GM08714 (cell line): ENCODE measurements around the gene BSN.

ENCODE experiments used
- H3K4me3 ChIP-seq: fragments of 200-500 bp; sonication (Bioruptor generic); 2 replicates; pipeline ENCODE4 v1.5.1; 2014; ENCODE audit warnings: mild to moderate bottlenecking, low read length, inconsistent platforms
- ZNF274 ChIP-seq: IDR thresholded peaks from 2 replicates; pipeline ENCODE4 v1.6.1; 2012; ENCODE audit warnings: mild to moderate bottlenecking, low read depth, low read length

The BSN gene

DNA sequence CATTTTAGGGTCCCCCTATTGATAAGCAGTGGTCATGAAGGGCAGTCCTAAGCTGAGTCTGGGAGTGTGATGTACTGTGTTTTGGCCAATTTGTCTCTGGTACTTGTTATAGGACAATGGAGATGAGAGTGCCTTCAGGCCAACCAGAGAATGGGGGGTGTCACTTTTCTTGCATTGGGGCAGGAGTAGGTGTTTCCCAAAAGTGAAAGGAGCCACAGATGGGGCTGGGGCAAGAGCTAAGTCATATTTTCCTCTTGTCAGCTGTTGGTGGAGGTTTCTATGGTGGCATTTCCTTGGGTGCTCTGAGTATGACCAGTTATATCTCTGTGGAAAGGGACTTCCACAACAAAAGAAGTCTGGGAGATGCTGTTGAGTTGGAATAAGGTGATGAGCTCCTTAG lies 24.7 kb upstream of the BSN start:
- H3K4me3 ChIP-seq: no peak overlapping the region
- TF ChIP-seq ZNF274: no peak

GRCh38 chr3:49530231-49530630 lies 24.0 kb upstream of the BSN start:
- no peak overlapping the region for H3K4me3 ChIP-seq
- no peak for TF ChIP-seq ZNF274

- no peak for TF ChIP-seq ZNF274
- no peak overlapping the region for H3K4me3 ChIP-seq
Observed at GRCh38 chr3:49530701-49531100, 23.6 kb upstream of the BSN start.

GRCh38 chr3:49531218-49531617 lies 23.1 kb upstream of the BSN start:
- no peak for TF ChIP-seq ZNF274
- H3K4me3 ChIP-seq: no peak overlapping the region

DNA sequence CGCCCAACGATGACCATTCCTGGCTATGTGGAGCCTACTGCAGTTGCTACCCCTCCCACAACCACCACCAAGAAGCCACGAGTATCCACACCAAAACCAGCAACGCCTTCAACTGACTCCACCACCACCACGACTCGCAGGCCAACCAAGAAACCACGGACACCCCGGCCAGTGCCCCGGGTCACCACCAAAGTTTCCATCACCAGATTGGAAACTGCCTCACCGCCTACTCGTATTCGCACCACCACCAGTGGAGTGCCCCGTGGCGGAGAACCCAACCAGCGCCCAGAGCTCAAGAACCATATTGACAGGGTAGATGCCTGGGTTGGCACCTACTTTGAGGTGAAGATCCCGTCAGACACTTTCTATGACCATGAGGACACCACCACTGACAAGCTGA lies 22.6 kb upstream of the BSN start:
- no peak for TF ChIP-seq ZNF274

DNA sequence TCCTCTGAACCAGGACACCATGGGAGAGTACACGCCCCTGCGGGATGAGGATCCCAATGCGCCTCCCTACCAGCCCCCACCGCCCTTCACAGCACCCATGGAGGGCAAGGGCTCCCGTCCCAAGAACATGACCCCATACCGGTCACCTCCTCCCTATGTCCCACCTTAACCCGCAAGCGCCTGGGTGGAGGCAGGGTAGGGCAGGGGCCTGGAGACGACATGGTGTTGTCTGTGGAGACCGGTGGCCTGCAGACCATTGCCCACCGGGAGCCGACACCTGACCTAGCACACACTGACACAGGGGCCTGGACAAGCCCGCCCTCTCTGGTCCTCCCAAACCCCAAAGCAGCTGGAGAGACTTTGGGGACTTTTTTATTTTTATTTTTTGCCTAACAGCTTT lies 21.2 kb upstream of the BSN start:
- no peak overlapping the region for H3K4me3 ChIP-seq
- TF ChIP-seq ZNF274: no peak

More for the DNA sequence above, 22.6 kb upstream of the BSN start:
- no peak overlapping the region for H3K4me3 ChIP-seq

DNA sequence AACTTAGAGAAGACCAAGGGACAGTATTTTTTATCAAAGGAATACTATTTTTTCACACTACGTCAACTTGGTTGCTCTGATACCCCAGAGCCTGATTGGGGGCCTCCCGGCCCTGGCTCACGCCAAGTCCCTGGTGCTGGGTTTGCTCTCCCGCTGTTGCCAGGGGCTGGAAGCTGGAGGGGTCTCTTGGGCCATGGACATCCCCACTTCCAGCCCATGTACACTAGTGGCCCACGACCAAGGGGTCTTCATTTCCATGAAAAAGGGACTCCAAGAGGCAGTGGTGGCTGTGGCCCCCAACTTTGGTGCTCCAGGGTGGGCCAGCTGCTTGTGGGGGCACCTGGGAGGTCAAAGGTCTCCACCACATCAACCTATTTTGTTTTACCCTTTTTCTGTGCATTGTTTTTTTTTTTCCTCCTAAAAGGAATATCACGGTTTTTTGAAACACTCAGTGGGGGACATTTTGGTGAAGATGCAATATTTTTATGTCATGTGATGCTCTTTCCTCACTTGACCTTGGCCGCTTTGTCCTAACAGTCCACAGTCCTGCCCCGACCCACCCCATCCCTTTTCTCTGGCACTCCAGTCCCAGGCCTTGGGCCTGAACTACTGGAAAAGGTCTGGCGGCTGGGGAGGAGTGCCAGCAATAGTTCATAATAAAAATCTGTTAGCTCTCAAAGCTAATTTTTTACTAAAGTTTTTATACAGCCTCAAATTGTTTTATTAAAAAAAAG lies 20.3 kb upstream of the BSN start:
- no peak for TF ChIP-seq ZNF274
- H3K4me3 ChIP-seq: no peak overlapping the region

DNA sequence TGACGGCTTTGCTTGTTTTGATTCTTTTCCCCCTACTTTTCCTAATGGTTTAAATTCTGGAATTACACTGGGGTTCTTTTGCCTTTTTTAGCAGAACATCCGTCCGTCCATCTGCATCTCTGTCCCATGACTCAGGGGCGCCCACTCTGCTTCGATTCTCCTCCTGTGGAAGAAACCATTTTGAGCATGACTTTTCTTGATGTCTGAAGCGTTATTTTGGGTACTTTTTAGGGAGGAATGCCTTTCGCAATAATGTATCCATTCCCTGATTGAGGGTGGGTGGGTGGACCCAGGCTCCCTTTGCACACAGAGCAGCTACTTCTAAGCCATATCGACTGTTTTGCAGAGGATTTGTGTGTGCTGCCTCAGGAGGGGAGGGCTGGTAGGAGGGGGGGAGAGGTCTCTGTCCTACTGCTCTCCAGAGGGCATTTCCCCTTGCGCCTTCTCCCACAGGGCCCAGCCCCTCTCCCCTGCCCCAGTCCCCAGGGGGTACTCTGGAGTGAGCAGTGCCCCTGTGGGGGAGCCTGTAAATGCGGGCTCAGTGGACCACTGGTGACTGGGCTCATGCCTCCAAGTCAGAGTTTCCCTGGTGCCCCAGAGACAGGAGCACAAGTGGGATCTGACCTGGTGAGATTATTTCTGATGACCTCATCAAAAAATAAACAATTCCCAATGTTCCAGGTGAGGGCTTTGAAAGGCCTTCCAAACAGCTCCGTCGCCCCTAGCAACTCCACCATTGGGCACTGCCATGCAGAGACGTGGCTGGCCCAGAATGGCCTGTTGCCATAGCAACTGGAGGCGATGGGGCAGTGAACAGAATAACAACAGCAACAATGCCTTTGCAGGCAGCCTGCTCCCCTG lies 19.5 kb upstream of the BSN start:
- H3K4me3 ChIP-seq: no peak overlapping the region
- no peak for TF ChIP-seq ZNF274

DNA sequence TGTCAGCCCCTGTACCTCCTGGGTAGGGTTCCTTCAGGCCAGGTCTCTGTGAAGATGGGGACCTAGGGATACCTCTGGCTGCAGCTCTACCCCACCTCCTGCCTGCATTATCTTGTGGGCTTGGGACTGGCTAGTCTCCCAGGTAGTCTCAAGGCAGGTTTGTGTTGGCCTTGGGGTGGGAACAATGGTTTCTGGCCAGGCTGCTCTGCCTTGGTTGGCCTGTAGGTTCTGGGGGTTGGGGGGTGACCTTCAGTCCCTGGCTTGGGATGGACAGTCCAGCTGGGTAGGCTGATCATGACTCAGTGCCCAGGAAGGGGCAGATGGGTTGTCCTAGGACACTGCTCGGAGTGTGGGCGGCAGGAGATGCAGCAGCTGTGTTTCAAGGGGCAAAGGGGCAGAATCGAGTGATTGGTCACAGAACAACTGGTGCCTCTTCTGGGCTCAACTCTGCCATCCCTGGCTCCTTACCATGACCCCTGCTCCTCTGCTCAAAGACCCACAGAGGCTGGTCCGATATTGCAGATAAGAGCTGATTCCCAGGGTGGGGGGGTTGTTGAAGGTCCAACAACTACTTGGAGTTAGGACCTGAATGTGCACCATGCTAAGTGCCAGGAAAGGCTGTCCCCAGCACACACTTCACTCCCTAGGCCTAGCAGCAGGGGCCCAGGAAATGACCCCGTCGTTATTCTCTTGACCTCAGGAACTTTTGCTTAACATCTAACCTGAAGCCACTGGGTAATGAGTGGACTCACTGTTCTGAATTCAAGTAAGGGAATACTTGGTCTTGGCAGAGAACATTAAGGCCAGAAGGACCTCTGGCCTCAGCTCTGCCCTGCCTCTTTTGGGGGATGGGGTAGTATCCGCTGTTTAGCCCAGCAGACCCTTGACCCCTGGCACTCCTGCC lies 18.1 kb upstream of the BSN start:
- H3K4me3 ChIP-seq: no peak overlapping the region
- no peak for TF ChIP-seq ZNF274

- no peak for TF ChIP-seq ZNF274
- H3K4me3 ChIP-seq: no peak overlapping the region
Observed at GRCh38 chr3:49536875-49537533, 17.3 kb upstream of the BSN start.

DNA sequence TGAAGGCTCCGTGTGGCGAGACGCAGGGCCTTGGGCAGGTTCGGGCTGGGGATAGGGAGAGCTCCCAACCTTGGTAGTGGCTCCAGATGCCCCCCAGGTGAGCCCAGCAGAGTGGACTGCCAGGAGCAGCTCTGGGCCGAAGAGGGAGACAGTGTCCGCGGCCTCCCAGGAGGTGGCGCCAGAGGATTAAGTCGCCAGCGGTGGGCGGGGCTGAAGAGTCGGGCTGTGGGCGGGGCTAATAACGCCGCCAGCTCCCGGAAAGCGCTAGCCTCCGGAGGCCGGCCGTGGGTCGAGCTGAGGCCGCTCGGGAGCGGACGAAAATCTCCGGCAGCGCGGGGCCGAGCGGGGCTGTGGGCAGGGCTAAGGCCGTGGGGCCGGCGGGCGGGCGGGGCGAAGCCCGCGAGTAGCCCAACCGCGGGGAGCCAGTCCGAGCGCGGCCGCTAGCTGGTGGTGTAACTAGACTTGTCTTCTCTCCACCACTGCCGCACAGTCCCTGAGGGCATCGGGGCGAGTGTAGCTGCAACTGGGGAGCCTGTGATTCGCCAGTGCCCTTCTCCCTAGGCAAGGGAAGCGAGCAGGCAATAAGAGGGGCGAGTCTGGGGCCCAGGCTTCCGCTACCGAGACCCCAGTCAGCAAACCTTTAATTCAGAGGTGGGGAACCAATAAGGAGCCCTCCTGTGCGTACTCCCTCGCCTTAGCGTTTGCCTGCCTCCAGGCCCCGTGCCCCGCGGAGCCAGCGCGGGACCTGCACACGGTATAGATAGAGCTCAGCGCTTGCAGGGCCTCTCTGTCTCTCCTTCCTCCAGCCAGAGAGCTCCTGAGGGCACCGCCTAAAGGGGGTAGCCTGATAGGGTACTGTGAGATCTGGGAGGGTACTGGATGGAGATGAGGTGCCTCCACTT lies 14.4 kb upstream of the BSN start:
- no peak for TF ChIP-seq ZNF274
- peak overlapping the region; percentile 45; the same call in 1 of the 2 replicates for H3K4me3 ChIP-seq

GRCh38 chr3:49552087-49552486 lies 2.2 kb upstream of the BSN start:
- TF ChIP-seq ZNF274: no peak
- no peak overlapping the region for H3K4me3 ChIP-seq

DNA sequence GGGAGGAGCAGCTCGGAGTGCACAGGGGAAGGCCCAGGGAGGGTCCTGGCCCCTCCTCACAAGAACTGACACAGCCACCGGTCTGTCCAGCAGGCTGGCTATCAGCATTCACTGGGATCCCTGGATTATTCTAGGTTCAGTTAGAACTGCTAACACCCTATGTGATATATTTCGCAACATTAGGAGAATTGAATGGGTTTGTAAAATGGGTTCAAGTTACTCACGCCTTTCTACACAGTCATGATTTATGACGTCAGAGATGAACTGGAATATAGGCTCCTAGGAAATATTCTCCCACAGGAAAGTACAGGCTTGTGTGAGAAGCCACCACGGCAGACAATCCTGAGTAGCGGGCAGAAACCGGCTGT lies 969 bp upstream of the BSN start:
- no peak for TF ChIP-seq ZNF274
- H3K4me3 ChIP-seq: no peak overlapping the region; the same call in 1 of the 2 replicates
